ENCODE results near the gene ASNSD1. TPM values are rescaled to one million over a fixed set of nuclear protein-coding genes. Genes with fewer than 3 reads are reported as not detected.

The ASNSD1 gene
- 36.5 TPM for total RNA-seq
- long read RNA-seq, transcript ASNSD1-201 (6 exons, 2,450 nt), result major isoform, 78 of 117 reads
- long read RNA-seq, transcript ASNSD1-209 (4 exons, 581 nt), result minor isoform, 5 of 117 reads
- long read RNA-seq, partial matches to known transcripts, result 3 of 117 reads
- long read RNA-seq, other reads (novel, unspliced or antisense), result 29 of 117 reads

DNA sequence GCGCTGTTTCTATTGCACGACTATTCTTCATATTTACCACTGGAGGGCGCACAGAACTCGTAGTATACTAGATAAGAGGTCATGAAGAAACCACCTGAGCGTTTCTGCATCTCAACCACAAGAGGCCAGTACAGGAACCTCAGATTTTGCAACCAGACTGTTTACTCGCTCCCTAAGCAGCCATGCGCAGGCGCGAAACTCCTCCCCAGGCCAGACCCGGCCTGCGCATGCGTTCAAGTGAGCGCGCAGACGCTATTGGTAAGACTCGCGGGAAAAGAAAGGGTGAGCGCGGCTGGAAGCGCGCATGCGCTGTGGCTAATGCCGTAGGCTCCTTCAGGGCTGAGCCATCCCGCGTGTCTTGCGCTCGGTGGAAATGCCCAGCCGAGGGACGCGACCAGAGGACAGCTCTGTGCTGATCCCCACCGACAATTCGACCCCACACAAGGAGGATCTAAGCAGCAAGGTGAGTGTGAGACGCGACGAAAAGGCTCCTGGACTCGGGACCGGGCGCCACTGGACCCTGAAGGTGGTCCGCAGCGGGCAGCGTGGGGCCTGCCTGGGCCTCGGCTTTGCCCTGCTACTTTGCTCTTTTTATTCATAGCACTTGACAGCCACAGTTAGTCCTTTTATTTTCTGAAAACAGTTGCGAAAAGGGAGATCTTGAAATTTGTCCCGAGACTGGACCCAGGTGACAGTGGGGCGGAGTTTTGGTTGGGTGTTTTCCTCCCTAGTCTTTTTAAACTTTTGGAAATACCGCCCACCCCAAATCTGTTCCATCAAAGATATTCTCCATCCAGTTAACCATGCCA is at the start of gene ASNSD1:
Gene ASNSD1 (plus strand): TSS at position 312 of the 809 bp plus-strand sequence. CDS start 4,674 bp downstream, outside the sequence.
- peak; percentile 100 for DNase-seq (ENCODE audit: low spot score)

DNA sequence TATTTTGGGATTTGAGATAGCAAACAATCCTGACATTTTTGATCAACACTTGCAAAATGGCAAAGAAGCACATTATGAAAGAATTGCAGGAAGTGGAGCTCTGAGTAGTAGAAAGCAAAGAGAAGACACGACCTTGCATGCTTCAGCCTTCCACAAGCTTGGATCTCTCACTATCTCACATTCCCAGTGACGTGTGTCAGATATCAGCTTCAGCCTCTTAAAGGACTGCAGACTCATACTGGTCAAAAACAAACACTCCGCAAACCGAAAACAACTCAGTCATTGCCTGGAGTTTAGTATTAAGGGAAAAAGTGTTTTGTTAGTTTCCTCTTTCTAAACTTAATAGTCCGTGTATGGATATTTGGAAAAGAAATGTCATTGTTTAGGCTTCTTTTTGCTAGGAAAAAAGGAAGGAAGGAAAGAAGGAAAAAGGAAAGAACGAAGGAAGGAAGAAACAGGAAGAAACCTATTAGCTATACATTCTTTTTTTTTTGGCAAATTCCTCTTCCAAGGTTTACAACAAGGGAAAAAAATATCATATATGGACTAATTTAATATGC is 48.1 kb upstream of the ASNSD1 start:
- DNase-seq (ENCODE audit: low spot score), result no peak

DNA sequence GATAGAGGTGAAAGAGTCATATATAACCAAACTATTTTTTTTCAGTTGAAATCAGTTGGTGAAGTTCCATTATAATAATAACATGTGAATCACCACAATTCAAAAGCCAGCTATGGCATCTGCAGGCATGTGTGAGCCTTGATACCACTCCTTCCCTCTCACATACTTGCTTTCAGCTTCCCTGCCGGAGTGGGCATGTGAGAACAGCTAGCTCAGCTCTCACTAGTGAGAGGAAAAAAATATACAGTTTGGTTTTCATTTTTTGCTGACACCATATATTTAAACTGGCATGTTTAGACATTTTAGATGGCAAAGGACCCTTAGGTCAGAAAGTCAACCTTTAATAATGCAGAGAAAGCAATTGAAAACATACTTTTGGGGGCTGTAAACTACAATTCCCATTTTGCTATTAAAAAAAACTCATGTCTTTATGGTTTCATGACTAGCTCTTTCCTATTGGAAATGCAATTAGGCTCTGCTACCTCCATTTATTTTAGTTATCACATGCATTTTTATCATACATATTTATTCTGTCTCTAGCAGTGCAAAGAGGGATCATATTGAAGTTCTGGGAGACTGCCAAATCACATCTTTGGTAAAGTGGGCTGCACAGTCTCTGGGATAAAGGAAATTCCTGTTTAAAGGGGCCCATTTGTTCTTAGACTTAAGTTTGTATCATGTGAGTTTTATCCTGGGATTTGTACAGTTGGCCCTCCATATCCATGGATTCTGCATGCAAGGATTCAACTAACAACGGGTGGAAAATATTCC is 47.4 kb upstream of the ASNSD1 start:
- DNase-seq (ENCODE audit: low spot score), result no peak

DNA sequence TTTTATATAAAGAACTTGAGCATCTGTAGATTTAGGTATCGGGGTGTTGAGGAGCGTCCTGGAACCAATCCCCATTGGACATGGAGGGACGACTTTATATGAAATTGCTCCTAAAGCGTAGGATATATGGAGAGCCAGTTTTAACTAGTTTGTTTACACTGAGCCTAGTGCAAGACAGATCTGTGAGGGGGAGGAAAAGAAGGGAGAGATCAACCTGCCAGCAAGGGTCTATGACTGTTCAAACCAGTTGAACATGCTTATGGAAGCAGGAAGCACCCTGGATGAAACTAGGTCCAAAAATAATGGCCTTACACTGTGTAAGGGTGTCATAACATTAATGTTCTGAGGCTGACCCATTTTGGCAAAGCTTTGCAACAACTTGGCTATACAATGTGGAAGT is 46.7 kb upstream of the ASNSD1 start:
- no peak for DNase-seq (ENCODE audit: low spot score)

DNA sequence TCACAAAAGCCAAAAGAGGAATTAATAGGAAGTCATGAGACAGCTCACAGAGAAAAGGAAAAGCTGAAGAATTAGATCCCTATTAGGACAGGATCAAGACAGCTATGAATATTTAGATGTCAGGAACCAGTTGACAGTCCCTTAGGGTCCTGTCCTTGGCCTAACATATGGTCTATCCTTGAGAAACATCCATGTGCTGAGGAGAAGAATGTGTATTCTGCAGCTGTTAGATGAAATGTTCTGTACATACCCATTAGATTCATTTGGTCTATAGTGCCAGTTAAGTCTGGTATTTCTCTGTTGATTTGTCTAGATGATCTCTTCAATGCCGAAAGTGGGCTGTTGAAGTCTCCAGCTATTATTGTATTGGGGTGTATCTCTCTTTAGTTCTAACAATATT is 43.1 kb upstream of the ASNSD1 start:
- DNase-seq (ENCODE audit: low spot score), result no peak

DNA sequence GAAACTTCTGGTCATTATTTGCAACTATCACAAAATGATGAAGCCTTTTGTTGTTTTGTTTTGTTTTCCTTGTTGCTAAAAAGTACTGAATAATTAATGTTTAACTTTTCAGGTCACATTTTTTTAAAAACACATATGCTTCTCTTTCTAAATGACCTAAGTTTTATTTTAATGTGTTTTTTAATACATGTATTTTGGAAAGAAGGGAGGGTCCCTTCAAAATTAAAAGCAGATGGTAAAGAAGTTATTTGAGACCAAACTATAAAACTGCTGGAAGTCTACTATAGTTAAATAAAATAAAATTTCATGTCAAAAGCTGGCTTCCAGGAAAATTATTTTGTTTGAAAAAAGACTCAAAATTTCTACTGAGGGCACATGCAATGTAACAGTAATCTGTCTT is 39.5 kb upstream of the ASNSD1 start:
- DNase-seq (ENCODE audit: low spot score), result no peak

DNA sequence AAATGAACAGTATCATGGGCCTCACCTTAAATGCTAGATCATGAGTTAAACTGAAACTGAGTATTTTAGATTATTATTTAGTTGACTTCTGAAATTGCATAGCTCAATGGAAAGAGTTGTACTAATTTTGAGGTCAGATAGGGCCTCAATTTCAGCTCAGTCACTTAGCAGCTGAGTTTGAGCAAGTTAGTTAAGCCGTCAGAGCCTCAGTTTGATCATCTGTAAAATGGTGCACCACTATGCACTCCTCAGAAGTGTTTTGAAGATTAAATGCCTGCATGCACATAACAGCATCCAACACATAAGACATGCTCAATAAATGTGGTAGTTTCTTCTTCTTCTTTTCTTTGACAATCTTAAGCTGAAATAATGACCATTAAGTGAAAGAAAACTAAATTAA is 38.2 kb upstream of the ASNSD1 start:
- DNase-seq (ENCODE audit: low spot score), result no peak

DNA sequence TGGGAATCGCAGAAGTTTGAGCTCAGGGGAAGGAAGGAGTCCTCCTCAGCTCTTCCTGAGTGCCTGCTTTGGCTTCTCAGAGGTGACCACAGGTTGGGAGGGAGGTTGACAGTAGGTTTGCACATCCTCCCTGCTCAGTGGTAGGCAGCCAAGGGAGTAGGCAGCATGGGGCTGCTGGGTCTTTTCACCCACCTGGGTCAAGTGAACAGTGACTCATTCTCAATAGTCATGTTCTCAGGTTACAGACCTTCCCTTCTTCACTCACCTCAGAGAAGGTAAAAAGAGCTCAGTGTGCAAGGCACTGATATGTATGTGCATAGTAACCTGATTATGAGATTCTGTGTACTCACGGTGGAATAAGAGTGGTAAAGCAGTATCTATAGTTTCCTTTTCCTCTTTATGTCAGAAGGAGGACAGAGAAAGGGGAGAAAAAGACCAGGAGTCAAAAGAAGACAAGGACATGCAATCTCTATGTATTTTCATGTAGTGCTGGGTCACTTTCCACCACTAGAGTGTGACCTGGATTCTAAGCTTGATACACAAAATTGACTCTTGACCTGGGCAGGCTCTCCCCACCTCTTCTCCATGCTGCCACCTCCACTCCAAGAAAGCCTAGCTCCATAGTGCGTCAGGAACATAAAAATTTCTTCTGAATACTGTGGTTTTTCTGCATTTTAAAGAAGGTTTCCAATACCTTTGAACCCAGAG is 36.5 kb upstream of the ASNSD1 start:
- DNase-seq (ENCODE audit: low spot score), result no peak

DNA sequence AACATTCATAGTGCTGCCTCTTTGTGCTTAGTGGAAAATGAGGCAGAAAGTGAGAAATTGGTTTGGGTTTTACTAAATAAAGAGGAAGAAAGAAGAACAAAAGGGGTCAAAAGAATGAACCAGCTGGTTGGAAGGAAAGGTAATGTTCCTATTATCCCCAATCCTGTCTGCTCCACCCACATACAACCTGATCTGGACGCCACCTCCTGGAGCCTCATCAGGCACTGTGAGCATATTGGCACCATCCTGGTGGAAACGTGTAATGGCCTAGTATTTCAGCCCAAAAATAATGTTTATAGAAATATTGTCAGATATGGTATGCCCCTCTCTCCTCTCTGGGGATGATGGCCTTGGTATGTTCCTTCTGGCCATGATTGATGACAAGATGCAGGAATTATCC is 35.6 kb upstream of the ASNSD1 start:
- DNase-seq (ENCODE audit: low spot score), result no peak

DNA sequence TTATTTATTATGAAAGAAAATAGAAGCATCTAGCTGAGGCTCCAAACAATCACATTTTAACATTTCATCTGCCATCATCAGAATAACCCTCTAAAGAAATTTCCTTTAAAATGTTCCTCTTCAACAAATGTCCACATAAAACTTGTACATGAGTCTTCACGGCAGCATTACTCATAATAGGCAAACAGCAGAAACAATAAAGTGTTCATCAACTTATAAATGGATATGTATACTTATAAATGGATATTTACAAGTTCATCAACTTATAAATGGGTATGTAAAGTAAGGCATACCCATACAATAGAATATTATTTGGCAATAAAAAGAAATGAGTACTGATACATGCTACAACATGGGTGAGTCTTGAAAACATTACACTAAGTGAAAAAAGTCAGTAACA is 33.5 kb upstream of the ASNSD1 start:
- no peak for DNase-seq (ENCODE audit: low spot score)

DNA sequence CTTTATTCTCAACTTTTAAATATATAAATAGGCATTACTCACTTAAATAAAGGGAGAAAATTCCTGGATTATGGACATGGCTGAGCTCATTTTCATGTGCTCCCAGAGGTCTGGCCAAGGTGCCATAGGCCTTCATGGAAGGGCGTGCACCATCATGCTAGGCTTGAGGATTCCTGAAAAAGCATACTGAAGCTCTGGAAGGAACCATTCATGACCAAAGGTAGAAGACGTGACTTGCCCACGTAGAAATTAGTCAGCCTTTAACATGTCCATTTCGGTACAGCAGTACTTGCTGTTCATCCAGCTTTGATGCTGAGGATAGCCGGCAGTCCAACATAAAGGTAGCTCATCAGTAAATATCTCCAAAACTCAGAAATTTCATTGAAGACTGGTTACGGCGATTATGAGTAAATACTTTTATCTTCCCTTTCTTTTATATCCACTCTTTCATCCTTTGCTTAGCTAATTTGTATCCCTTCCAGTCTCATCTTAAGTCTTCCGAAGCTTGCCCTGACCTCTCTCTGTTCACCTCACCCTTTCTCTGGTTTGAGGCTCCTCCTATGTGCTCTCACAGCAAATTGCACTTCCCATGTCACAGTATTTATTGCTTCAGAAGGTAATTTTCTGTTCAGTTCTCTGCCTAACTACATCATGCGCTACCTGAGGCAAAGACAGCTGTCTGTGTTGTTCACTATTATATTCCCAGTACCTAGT is 32.3 kb upstream of the ASNSD1 start:
- no peak for DNase-seq (ENCODE audit: low spot score)

DNA sequence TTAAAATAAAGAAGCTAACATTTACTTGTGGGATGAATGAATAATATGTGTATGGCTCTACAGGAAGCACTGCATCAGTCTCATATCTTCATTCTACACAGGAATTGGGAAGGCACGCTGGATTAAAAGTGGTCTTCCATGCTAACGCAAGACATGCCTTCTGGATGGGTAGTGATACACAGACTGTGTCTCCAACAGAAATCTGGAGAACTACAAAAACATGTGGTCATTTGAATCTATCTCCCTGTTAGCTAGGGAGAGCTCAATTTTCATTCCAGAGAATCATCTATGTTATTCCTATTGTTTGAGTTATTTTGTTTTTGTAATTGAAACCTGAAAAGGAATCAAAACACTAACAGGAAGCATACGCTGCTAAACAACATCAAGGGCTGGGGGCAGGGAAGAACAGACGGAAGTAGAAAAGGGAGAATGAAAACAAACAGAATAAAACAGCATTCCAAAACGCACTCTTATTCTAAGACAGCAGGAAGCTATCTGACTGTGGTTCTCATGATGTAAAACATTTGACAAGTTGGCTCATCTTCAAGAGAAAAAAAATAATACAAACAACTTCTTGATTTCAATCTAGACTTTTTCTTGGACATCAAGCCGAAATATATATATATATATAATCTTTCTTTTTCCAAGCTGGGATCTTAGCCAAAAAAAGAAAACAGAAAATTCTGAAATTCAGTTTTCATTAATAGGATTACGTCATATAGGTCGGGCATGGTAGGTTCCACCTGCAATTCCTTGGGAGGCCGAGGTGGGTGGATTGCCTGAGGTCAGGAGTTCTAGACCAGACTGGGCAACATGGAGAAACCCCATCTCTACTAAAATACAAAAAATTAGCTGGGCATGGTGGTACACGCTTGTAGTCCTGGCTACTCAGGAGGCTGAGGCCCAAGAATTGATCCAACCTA is 31.5 kb upstream of the ASNSD1 start:
- no peak for DNase-seq (ENCODE audit: low spot score)

DNA sequence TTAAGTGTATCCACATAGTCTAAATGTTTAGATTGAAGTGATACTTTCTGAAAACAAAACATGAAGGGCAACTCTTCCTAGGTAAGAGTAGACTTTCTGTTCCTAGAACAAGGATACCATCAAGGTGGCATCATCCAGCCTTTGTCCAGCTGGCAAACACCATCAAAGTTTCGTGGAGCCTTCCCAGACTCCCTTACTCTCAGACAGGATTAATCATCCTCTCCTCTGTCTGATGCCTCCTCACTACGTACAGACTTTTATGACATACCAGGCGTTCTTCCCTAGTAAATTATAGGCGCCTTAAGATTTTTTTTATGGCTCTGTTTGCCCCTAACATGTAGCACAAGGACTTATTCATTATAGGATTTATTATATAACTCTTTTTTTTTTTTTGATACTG is 29.4 kb upstream of the ASNSD1 start:
- no peak for DNase-seq (ENCODE audit: low spot score)

DNA sequence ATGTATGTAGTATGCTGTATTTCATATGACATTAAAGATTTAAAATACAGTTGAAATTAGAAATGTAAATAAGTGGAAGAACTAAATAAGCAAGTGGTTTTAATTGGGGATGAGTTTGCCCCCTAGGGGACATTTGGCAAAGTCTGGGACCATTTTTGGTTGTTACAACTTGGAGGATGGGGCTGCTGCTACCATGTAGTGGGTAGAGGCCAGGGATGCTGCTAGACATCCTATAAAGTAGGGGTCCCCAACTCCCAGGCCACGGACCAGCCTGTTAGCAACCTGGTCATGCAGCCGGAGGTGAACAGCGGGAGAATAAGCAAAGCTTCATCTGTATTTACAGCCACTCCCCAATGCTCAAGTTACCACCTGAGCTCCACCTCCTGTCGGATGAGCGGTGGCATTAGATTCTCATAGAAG is 27.9 kb upstream of the ASNSD1 start:
- DNase-seq (ENCODE audit: low spot score), result no peak

DNA sequence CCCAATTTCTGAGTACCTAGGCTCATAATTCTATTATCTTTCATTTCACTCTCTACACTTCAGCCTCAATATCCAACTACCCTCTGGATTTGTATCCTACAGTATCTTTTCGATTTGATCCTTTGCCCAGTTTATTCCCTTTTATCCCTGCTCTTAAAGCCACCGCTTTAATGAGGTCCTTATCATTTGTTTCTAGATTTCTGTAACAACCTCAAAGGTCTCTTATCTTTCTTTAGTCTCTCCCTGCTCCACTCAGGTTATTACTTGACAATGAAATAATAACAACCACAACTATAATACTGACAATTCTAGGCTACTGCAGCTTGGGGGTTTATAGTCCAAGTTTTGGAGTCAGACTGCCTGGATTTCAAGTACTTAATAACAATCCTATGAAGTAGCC is 25.9 kb upstream of the ASNSD1 start:
- no peak for DNase-seq (ENCODE audit: low spot score)

DNA sequence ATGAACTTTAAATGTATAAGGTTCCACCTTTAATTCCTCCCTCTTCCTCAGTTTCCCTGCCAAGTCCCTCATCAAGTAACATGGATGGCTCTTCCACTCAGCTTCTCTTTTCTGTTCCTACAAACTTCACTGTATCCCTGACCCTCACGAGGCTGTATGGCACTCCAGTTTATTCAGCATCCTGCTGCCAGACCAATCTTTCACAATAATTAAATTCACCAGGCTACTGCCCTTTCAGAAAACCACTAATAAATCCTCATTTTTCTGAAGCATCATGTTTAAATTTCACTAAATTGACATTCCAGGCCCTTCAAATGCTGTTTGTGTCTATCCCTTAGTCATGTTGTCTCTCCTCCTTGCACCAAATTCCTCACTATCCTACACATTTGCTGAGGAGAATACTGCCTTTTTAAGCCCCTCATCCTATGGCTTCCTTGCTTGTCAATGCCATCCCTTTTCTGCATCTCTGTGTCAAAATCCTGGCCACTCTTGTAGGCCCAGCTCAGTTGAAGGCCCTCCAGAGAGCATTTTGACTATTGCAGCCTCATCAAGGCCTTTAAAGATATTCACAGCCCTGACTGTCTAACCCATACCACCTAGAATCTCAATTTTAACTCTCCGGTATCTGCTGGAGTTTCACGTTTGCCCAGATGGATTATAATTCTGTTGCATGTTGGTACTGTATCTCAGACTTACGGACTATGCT is 22.8 kb upstream of the ASNSD1 start:
- no peak for DNase-seq (ENCODE audit: low spot score)

DNA sequence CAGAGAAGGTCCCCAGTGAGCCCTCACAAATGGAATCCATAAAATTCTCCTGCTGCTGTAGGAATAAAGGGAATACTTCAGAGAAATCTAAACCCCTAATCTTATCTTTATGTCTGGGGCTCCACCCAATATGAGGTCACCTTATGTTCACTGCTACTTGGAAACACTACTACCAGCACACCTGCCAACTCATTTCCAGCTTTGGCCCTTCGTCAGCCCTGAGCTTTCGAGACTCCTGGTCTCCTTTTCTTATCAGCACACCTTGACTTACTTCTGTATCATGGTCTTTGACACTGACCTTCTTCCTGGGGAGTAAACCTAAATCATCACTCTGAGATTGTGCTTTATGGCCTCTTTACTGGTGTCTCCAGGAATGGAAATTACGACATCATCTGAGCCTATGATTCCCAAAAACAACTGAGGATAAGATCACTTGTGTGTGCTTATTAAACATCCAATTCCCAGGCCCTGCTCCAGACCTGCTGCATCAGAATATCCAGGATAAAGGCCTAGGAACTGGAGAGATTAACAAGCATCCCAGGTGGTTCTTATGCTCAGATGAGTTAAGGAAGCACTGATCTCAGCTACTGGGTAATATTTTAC is 22.2 kb upstream of the ASNSD1 start:
- DNase-seq (ENCODE audit: low spot score), result no peak

DNA sequence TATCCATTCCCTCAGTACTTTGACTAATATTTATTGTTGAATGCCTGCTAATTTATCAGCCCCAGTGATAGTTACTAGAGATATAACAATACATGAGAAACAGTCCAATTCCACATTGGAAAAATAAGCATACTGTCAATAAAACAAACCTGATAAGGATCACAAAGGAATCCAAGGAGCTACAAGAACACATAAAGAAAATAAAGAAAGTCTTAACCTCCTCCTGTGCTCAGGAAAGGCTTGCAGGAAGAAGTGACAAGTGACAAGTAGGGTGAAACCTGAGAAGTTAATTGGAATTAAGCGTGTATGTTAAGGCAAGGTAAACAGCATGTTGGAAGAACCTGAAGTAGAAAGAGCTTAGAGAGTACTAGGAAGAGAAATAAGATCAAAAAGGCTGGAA is 20.3 kb upstream of the ASNSD1 start:
- no peak for DNase-seq (ENCODE audit: low spot score)

DNA sequence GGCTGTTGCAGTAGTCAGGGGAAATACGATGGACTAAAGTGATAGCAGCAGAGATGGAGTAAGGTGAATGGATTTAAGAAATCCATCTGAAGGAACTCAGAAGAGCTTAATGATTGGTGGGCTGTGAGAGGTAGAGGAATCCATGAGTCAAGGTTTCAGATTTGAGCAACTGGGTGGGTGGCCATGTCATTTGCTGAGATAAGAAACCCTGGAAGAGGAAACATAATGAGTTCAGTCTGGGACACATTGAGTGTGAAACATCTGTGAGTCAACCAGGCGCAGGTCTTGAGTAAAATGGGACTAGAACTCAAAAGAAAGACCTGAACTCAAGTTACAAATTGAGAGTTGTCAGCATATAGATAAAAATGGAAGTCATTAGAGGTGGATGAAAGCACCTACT is 19.7 kb upstream of the ASNSD1 start:
- DNase-seq (ENCODE audit: low spot score), result no peak
